ENCODE data around the gene SOWAHA.
A peak's percentile ranks its signal among the peaks of the same experiment; 100 is the strongest.

The SOWAHA gene

DNA sequence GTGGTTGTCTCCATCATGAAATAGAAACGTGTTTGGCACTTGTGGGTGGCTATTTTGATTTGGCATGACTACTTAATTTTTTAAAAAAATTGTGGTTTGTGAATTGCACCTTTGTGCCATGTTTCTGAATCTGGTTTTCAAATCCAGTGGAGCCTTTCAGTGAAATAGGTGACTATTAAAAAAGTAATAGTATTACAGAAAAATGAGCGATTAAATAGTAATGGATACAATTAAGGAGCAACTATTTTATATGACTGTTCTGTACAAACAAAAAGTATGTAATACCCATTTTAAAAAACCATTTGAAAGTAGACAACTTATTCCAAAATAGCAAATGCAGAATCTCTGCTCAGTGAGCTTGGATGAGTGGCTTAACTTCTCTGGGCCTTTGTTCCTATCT, 3.0 kb downstream of the SOWAHA start:
- no peaks in the 10 kb centered on the region for H3K79me1 ChIP-seq (ENCODE audit: low read length)
- DNase-seq: no peak
- no peak overlapping the region for H4K8ac ChIP-seq (ENCODE audit: low read depth, low read length)
- H2AK5ac ChIP-seq (ENCODE audit: low read length): no peak overlapping the region
- no peak overlapping the region for H3K4ac ChIP-seq (ENCODE audit: low read depth, low read length)
- H3K4me3 ChIP-seq (ENCODE audit: low read length): no peak overlapping the region
- H2BK15ac ChIP-seq (replicated peaks; ENCODE audit: low read depth): no peak overlapping the region
- H2BK120ac ChIP-seq (ENCODE audit: low read depth, low read length): no peak overlapping the region
- no CpG with 5 or more reads among the region's 2 CpGs for WGBS (ENCODE audit: extremely low coverage, insufficient coverage, low lambda C conversion rate)
- no peaks in the 10 kb centered on the region for H3K36me3 ChIP-seq (ENCODE audit: control insufficient read depth, insufficient read depth, low read length)
- H3K9ac ChIP-seq (ENCODE audit: low read length): no peak overlapping the region
- H3K4me1 ChIP-seq (ENCODE audit: control insufficient read depth, low read depth, low read length): no peaks in the 10 kb centered on the region
- no peak overlapping the region for H3K27ac ChIP-seq (ENCODE audit: low read depth, low read length)
- no peak overlapping the region for H3K4me2 ChIP-seq (ENCODE audit: low read length)
- no peak overlapping the region for H3K18ac ChIP-seq (ENCODE audit: low read length)
- no peak overlapping the region for H3K23ac ChIP-seq (ENCODE audit: low read length)
- no peak overlapping the region for H3K56ac ChIP-seq (ENCODE audit: low read length)
- peaks cover 25% of the 10 kb centered on the region for H3K27me3 ChIP-seq (ENCODE audit: insufficient read depth, low read length, poor library complexity)
- no peaks in the 10 kb centered on the region for H3K79me2 ChIP-seq (ENCODE audit: control insufficient read depth, insufficient read depth, low read length)
- H4K5ac ChIP-seq (ENCODE audit: low read length): no peak overlapping the region
- no peak overlapping the region for H2BK5ac ChIP-seq (ENCODE audit: low read length)

DNA sequence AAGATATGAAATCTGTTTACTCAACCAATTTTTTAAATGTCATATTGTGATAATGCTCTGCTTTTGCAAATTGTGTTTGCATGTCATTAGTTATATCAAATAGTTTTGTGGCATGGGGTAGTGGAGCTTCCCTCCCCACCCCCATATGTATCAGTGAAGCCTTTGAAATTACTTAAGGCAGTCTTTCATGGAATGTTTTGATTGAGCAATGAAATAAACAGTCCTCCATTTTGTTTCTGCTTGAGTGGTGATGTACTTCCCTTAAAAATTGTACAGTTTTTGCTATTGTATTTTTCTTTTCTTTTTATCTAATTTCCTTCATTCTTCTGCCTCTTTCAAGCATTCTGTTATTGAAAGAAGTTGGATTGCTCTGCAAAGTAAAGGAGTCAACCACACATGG, 3.5 kb downstream of the SOWAHA start:
- H3K27ac ChIP-seq (ENCODE audit: low read depth, low read length): no peak overlapping the region
- no peak overlapping the region for H2AK5ac ChIP-seq (ENCODE audit: low read length)
- H3K4ac ChIP-seq (ENCODE audit: low read depth, low read length): no peak overlapping the region
- H4K8ac ChIP-seq (ENCODE audit: low read depth, low read length): no peak overlapping the region
- no peak overlapping the region for H3K4me3 ChIP-seq (ENCODE audit: low read length)
- H2BK15ac ChIP-seq (replicated peaks; ENCODE audit: low read depth): no peak overlapping the region
- no peak overlapping the region for H3K56ac ChIP-seq (ENCODE audit: low read length)
- no peak overlapping the region for H2BK120ac ChIP-seq (ENCODE audit: low read depth, low read length)
- no peaks in the 10 kb centered on the region for H3K79me1 ChIP-seq (ENCODE audit: low read length)
- H3K4me1 ChIP-seq (ENCODE audit: control insufficient read depth, low read depth, low read length): no peaks in the 10 kb centered on the region
- no peak overlapping the region for H3K18ac ChIP-seq (ENCODE audit: low read length)
- H3K4me2 ChIP-seq (ENCODE audit: low read length): no peak overlapping the region
- no peak overlapping the region for H2BK5ac ChIP-seq (ENCODE audit: low read length)
- no peak for DNase-seq
- peaks cover 25% of the 10 kb centered on the region for H3K27me3 ChIP-seq (ENCODE audit: insufficient read depth, low read length, poor library complexity)
- no peaks in the 10 kb centered on the region for H3K36me3 ChIP-seq (ENCODE audit: control insufficient read depth, insufficient read depth, low read length)
- H4K5ac ChIP-seq (ENCODE audit: low read length): no peak overlapping the region
- no peaks in the 10 kb centered on the region for H3K79me2 ChIP-seq (ENCODE audit: control insufficient read depth, insufficient read depth, low read length)
- H3K23ac ChIP-seq (ENCODE audit: low read length): no peak overlapping the region
- no peak overlapping the region for H3K9ac ChIP-seq (ENCODE audit: low read length)

DNA sequence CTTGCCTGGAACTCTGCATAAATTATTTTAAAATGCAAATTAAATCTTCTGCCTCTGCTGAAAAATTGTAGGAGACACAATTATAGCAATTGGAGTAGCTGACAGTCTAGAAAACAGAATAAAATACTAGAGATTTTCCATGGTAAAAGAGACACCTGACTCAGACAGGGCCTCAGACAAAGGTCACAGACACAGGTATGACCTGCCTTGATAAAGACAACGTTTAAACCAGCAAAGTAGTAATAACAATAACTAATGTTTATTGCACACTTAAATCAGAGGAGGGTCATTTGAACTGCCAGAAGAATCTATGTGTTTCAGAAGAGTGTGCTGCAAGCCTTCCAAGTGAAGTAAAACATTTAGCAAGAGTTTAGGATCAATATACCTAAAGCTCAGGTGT, 3.9 kb downstream of the SOWAHA start:
- peaks cover 21% of the 10 kb centered on the region for H3K27me3 ChIP-seq (ENCODE audit: insufficient read depth, low read length, poor library complexity)
- no peak for DNase-seq
- WGBS (ENCODE audit: extremely low coverage, insufficient coverage, low lambda C conversion rate): no CpG with 5 or more reads among the region's 1 CpG

DNA sequence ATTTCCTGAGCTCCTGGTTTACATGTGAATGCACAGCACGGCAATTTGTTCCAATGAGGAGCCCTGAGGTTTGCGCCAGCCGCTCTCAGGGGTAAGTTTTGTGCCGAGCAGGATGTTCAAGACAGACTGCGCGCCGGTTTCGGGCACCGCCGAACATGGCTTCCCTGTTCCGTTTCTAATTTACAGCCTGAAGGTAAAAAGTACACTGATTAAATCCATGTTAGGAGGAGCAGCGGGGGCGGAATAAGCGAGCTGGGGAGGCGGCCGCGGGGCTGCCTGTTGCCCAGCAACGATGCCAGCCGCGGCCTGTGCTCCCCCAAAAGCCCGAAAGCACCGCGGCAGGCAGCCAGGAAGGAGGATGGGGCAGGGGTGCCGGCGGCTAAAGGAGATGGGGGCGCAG, 6.4 kb downstream of the SOWAHA start:
- Histone ChIP-seq H3K79me2 (ENCODE audit: control insufficient read depth, insufficient read depth, low read length) (no peaks in the 10 kb centered on the region), H4K8ac (ENCODE audit: low read depth, low read length) (no peak overlapping the region), H3K56ac (ENCODE audit: low read length) (no peak overlapping the region), H3K4me1 (ENCODE audit: control insufficient read depth, low read depth, low read length) (no peaks in the 10 kb centered on the region), H3K18ac (ENCODE audit: low read length) (no peak overlapping the region), H3K4me2 (ENCODE audit: low read length) (no peak overlapping the region), H3K23ac (ENCODE audit: low read length) (no peak overlapping the region), H2AK5ac (ENCODE audit: low read length) (no peak overlapping the region), H2BK120ac (ENCODE audit: low read depth, low read length) (no peak overlapping the region), H4K5ac (ENCODE audit: low read length) (no peak overlapping the region), H3K4me3 (ENCODE audit: low read length) (no peak overlapping the region), H3K27me3 (ENCODE audit: insufficient read depth, low read length, poor library complexity) (peaks cover 3% of the 10 kb centered on the region), H3K9ac (ENCODE audit: low read length) (no peak overlapping the region), H3K4ac (ENCODE audit: low read depth, low read length) (no peak overlapping the region), H2BK5ac (ENCODE audit: low read length) (no peak overlapping the region), H2BK15ac (replicated peaks; ENCODE audit: low read depth) (no peak overlapping the region), H3K36me3 (ENCODE audit: control insufficient read depth, insufficient read depth, low read length) (no peaks in the 10 kb centered on the region), H3K27ac (ENCODE audit: low read depth, low read length) (no peak overlapping the region), H3K79me1 (ENCODE audit: low read length) (no peaks in the 10 kb centered on the region)
- no peak for DNase-seq
- no CpG with 5 or more reads among the region's 26 CpGs for WGBS (ENCODE audit: extremely low coverage, insufficient coverage, low lambda C conversion rate)

More for the DNA sequence above, 3.9 kb downstream of the SOWAHA start:
- H3K79me2 ChIP-seq (ENCODE audit: control insufficient read depth, insufficient read depth, low read length): no peaks in the 10 kb centered on the region
- H2AK5ac ChIP-seq (ENCODE audit: low read length): no peak overlapping the region
- H3K4ac ChIP-seq (ENCODE audit: low read depth, low read length): no peak overlapping the region
- H4K5ac ChIP-seq (ENCODE audit: low read length): no peak overlapping the region
- no peak overlapping the region for H3K27ac ChIP-seq (ENCODE audit: low read depth, low read length)
- H2BK120ac ChIP-seq (ENCODE audit: low read depth, low read length): no peak overlapping the region
- no peaks in the 10 kb centered on the region for H3K79me1 ChIP-seq (ENCODE audit: low read length)
- no peak overlapping the region for H3K23ac ChIP-seq (ENCODE audit: low read length)
- no peak overlapping the region for H3K9ac ChIP-seq (ENCODE audit: low read length)
- H3K4me2 ChIP-seq (ENCODE audit: low read length): no peak overlapping the region
- no peak overlapping the region for H4K8ac ChIP-seq (ENCODE audit: low read depth, low read length)
- no peak overlapping the region for H2BK5ac ChIP-seq (ENCODE audit: low read length)
- H3K4me1 ChIP-seq (ENCODE audit: control insufficient read depth, low read depth, low read length): no peaks in the 10 kb centered on the region
- no peaks in the 10 kb centered on the region for H3K36me3 ChIP-seq (ENCODE audit: control insufficient read depth, insufficient read depth, low read length)
- no peak overlapping the region for H3K4me3 ChIP-seq (ENCODE audit: low read length)
- no peak overlapping the region for H3K18ac ChIP-seq (ENCODE audit: low read length)
- H2BK15ac ChIP-seq (replicated peaks; ENCODE audit: low read depth): no peak overlapping the region
- no peak overlapping the region for H3K56ac ChIP-seq (ENCODE audit: low read length)

DNA sequence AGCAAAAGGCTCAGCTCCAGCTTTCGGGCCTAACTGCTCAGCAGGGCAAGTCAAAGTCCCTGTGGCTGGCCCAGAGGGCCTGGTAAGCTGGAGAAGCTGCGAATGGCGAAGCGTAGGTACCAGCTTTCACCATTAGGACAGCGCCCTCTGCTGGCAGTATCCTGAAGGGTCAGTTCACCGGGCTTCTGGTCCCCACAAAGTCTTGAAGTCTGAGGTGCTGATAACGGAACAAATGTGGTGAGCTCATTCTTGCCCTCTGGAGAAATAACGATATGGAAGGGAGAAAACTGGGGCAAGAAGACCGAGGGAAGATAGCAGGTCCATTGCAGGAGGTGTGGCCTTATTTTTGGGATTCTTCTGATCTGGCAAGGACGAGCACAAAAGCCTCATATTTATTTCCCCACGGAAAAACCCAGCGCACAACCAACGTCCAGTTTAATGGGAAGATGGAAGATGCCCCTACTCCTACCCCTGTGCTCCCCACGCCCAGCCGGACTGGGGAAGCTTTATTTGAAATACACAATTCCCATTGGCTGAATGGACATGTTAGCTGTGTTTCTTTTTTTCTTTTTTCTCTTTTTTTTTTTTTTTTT, 7.2 kb downstream of the SOWAHA start:
- H3K23ac ChIP-seq (ENCODE audit: low read length): no peak overlapping the region
- H3K4me3 ChIP-seq (ENCODE audit: low read length): no peak overlapping the region
- no peak overlapping the region for H3K4me2 ChIP-seq (ENCODE audit: low read length)
- H2AK5ac ChIP-seq (ENCODE audit: low read length): no peak overlapping the region
- no peak overlapping the region for H4K5ac ChIP-seq (ENCODE audit: low read length)
- no peaks in the 10 kb centered on the region for H3K4me1 ChIP-seq (ENCODE audit: control insufficient read depth, low read depth, low read length)
- H2BK120ac ChIP-seq (ENCODE audit: low read depth, low read length): no peak overlapping the region
- no peak overlapping the region for H3K9ac ChIP-seq (ENCODE audit: low read length)
- no peaks in the 10 kb centered on the region for H3K79me2 ChIP-seq (ENCODE audit: control insufficient read depth, insufficient read depth, low read length)
- no peaks in the 10 kb centered on the region for H3K79me1 ChIP-seq (ENCODE audit: low read length)
- H3K18ac ChIP-seq (ENCODE audit: low read length): no peak overlapping the region
- H2BK5ac ChIP-seq (ENCODE audit: low read length): no peak overlapping the region
- no peak overlapping the region for H2BK15ac ChIP-seq (replicated peaks; ENCODE audit: low read depth)
- H4K8ac ChIP-seq (ENCODE audit: low read depth, low read length): no peak overlapping the region
- no CpG with 5 or more reads among the region's 15 CpGs for WGBS (ENCODE audit: extremely low coverage, insufficient coverage, low lambda C conversion rate)
- H3K27me3 ChIP-seq (ENCODE audit: insufficient read depth, low read length, poor library complexity): peaks cover 2% of the 10 kb centered on the region
- H3K36me3 ChIP-seq (ENCODE audit: control insufficient read depth, insufficient read depth, low read length): no peaks in the 10 kb centered on the region
- DNase-seq: peak; percentile 95
- no peak overlapping the region for H3K56ac ChIP-seq (ENCODE audit: low read length)
- H3K27ac ChIP-seq (ENCODE audit: low read depth, low read length): no peak overlapping the region
- H3K4ac ChIP-seq (ENCODE audit: low read depth, low read length): no peak overlapping the region

DNA sequence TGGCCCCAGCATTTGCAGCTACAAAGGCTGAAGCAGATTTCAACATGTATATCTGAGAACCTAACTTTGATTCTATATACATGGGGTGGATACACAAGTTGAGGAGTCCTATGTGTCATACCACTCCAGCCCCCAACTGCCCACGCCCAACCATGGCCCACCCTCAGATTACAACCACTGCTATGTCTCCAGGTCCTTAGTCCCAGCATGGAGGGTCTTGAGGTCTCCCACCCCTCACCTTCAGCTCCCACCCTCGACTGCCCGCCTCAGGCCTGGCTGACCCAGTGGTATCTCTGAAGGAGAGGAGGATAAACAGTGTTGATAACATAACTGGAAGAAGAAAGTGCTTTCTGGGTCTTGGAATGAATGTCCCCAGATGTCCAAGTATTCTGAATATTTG, 8.2 kb downstream of the SOWAHA start:
- peaks cover under 1% of the 10 kb centered on the region for H3K27me3 ChIP-seq (ENCODE audit: insufficient read depth, low read length, poor library complexity)
- H2AK5ac ChIP-seq (ENCODE audit: low read length): no peak overlapping the region
- no peak overlapping the region for H3K4me2 ChIP-seq (ENCODE audit: low read length)
- no peak overlapping the region for H4K5ac ChIP-seq (ENCODE audit: low read length)
- no peak overlapping the region for H4K8ac ChIP-seq (ENCODE audit: low read depth, low read length)
- H3K36me3 ChIP-seq (ENCODE audit: control insufficient read depth, insufficient read depth, low read length): no peaks in the 10 kb centered on the region
- H2BK15ac ChIP-seq (replicated peaks; ENCODE audit: low read depth): no peak overlapping the region
- H2BK5ac ChIP-seq (ENCODE audit: low read length): no peak overlapping the region
- H3K9ac ChIP-seq (ENCODE audit: low read length): no peak overlapping the region
- H2BK120ac ChIP-seq (ENCODE audit: low read depth, low read length): no peak overlapping the region
- no peak overlapping the region for H3K4ac ChIP-seq (ENCODE audit: low read depth, low read length)
- no peak overlapping the region for H3K4me3 ChIP-seq (ENCODE audit: low read length)
- no peak overlapping the region for H3K23ac ChIP-seq (ENCODE audit: low read length)
- H3K79me2 ChIP-seq (ENCODE audit: control insufficient read depth, insufficient read depth, low read length): no peaks in the 10 kb centered on the region
- no CpG with 5 or more reads among the region's 3 CpGs for WGBS (ENCODE audit: extremely low coverage, insufficient coverage, low lambda C conversion rate)
- H3K56ac ChIP-seq (ENCODE audit: low read length): no peak overlapping the region
- H3K18ac ChIP-seq (ENCODE audit: low read length): no peak overlapping the region
- no peak for DNase-seq
- H3K79me1 ChIP-seq (ENCODE audit: low read length): no peaks in the 10 kb centered on the region
- H3K27ac ChIP-seq (ENCODE audit: low read depth, low read length): no peak overlapping the region
- H3K4me1 ChIP-seq (ENCODE audit: control insufficient read depth, low read depth, low read length): no peaks in the 10 kb centered on the region
